ENCODE results near the gene MARCHF3. TPM values are rescaled to one million over a fixed set of nuclear protein-coding genes. Genes with fewer than 3 reads are reported as not detected.
A peak's percentile ranks its signal among the peaks of the same experiment; 100 is the strongest.

MARCHF3 gene
- total and polyA plus RNA-seq, 2 of the 13 experiments (the other 11 are each of a cell fraction or from before 2014, with no cell fraction given): 4.8 to 11.9 TPM

GRCh38 chr5:127072861-127073846 lies 42.8 kb upstream of the MARCHF3 start, which contains the start of gene C5orf63 (continued):
- peak; percentile 20; the same call in 1 of the 2 replicates for TF ChIP-seq CERS6 (CRISPR knock-in tag; IDR thresholded peaks at IDR 0.05)
- 0 out of 2 replicates have a peak, but pooled peaks have one; percentile 21 for TF ChIP-seq ZNF770 (CRISPR knock-in tag; IDR thresholded peaks at IDR 0.05)
- TF ChIP-seq ZNF484 (CRISPR knock-in tag; IDR thresholded peaks at IDR 0.05; ENCODE audit: borderline replicate concordance, low read depth): no peak; the same call in 1 of the 2 replicates
- TF ChIP-seq BCLAF1 (IDR thresholded peaks at IDR 0.05): no peak
- TF ChIP-seq GMEB2 (CRISPR knock-in tag; IDR thresholded peaks at IDR 0.05; ENCODE audit: low read depth): peak; percentile 47; the same call in 1 of the 2 replicates
- TF ChIP-seq HES4 (CRISPR knock-in tag; IDR thresholded peaks at IDR 0.05; ENCODE audit: borderline replicate concordance): peak; percentile 80
- no peak for TF ChIP-seq XBP1 (CRISPR knock-in tag; IDR thresholded peaks at IDR 0.05)
- no peak for TF ChIP-seq HMGXB3 (CRISPR knock-in tag; IDR thresholded peaks at IDR 0.05; ENCODE audit: borderline replicate concordance)
- peak; percentile 90 for TF ChIP-seq ZNF563 (CRISPR knock-in tag; IDR thresholded peaks at IDR 0.05)
- peak; percentile 30; the same call in 1 of the 2 replicates for TF ChIP-seq PAXIP1 (CRISPR knock-in tag; conservative IDR thresholded peaks at IDR 0.05)
